HepG2 (cell line): ENCODE results near the gene CRYM. TPM values are rescaled to one million over a fixed set of nuclear protein-coding genes. Genes with fewer than 3 reads are reported as not detected.

Source experiments
- ATAC-seq: fragments of 200-7000 bp; cut with Tn5 transposase; 3 replicates; pipeline ENCODE4 v1.9.1; 2020; ENCODE audit warnings: mild to moderate bottlenecking, moderate library complexity
- Bru-seq: library from RNA; stranded (reverse); fragments of 400-500 nt; gene quantifications from one replicate; lab custom pipeline; 2021; lab: Mats Ljungman, UMichigan
- BruChase-seq, 2 experiments: library from RNA; stranded (reverse); fragments of 400-500 nt; gene quantifications; one replicate each; lab custom pipeline; 2021; lab: Mats Ljungman, UMichigan
- BruUV-seq: library from RNA; stranded (reverse); fragments of 400-500 nt; replicated peaks from 2 replicates; lab custom pipeline; 2021; lab: Mats Ljungman, UMichigan
- CTCF ChIA-PET: fragments of 300-600 bp; formaldehyde crosslinking; extraction: SDS; loops from one replicate; lab custom pipeline; 2021; ENCODE audit warnings: low total read pairs, inconsistent platforms, low intra/inter-chr PET ratio; lab: Yijun Ruan, JAX
- POLR2A ChIA-PET: fragments of 350-600 bp; sonication (Branson Sonifier 250); formaldehyde crosslinking; loops from one replicate; lab custom pipeline; 2020; ENCODE audit warnings: antibody characterized with exemption, inconsistent platforms; lab: Yijun Ruan, JAX
- DNase-seq: peaks from one replicate; pipeline ENCODE4 v3.0.0-alpha.2; 2015; ENCODE audit warnings: low spot score
- FAIRE-seq: peaks from 3 replicates; lab custom pipeline; 2011; peaks lifted over from hg19 to GRCh38; lab: Jason Lieb, UNC
- H2AFZ ChIP-seq: one replicate; pipeline ENCODE4 v1.6.1; 2011; ENCODE audit warnings: low read length, inconsistent platforms
- H3K27ac ChIP-seq: fragments of 300-600 bp; 3 replicates; pipeline ENCODE4 v1.8.0; 2011; ENCODE audit warnings: mixed run types, mild to moderate bottlenecking, mixed read lengths, low read length, inconsistent platforms; ENCODE audit not compliant: insufficient read depth; ENCODE audit errors: extremely low read length
- H3K27me3 ChIP-seq, 2 experiments: fragments of 200-600 bp in 1 of 2; 2 replicates in 1 of 2; 3 replicates in 1 of 2; pipeline versions ENCODE4 v1.6.0 to v1.8.0; 2011; ENCODE audit warnings: low read length in 2 of 2, mild to moderate bottlenecking in 2 of 2, moderate library complexity in 2 of 2, inconsistent platforms in 1 of 2; ENCODE audit not compliant: insufficient read depth in 2 of 2, control insufficient read depth in 1 of 2
- H3K36me3 ChIP-seq, 2 experiments: fragments of 200-600 bp in 1 of 2; replicated peaks in 1 of 2; 2 replicates in 1 of 2; 3 replicates in 1 of 2; pipeline versions ENCODE4 v1.5.1 to v1.8.0; 2011; ENCODE audit warnings: low read length in 2 of 2, inconsistent platforms in 1 of 2; ENCODE audit not compliant: insufficient read depth in 2 of 2, control insufficient read depth in 1 of 2
- H3K4me1 ChIP-seq: 2 replicates; pipeline ENCODE4 v1.5.1; 2012; ENCODE audit warnings: low read length, inconsistent platforms; ENCODE audit not compliant: insufficient read depth
- H3K4me2 ChIP-seq: 2 replicates; pipeline ENCODE4 v1.6.0; 2011; ENCODE audit warnings: low read depth, low read length, inconsistent platforms
- H3K4me3 ChIP-seq, 3 experiments: fragments of 200-600 bp in 1 of 3; sonication (generic), shearing (Covaris generic) in 1 of 3; replicated peaks in 1 of 3; 2 replicates each; pipeline ENCODE4 v1.5.1; 2011 to 2016; ENCODE audit warnings: low read length in 3 of 3, inconsistent platforms in 2 of 3, low read depth in 2 of 3, mild to moderate bottlenecking in 2 of 3, control low read depth in 1 of 3, mixed read lengths in 1 of 3; ENCODE audit not compliant: insufficient read depth in 1 of 3
- H3K79me2 ChIP-seq: one replicate; pipeline ENCODE4 v1.6.1; 2011; ENCODE audit warnings: low read length, inconsistent platforms; ENCODE audit not compliant: insufficient read depth
- H3K9ac ChIP-seq: 2 replicates; pipeline ENCODE4 v1.6.0; 2011; ENCODE audit warnings: mild to moderate bottlenecking, low read depth, low read length, inconsistent platforms; ENCODE audit not compliant: insufficient read depth
- H3K9me3 ChIP-seq: 2 replicates; pipeline ENCODE4 v1.5.1; 2012; ENCODE audit warnings: mild to moderate bottlenecking, low read length
- H4K20me1 ChIP-seq: 2 replicates; pipeline ENCODE4 v1.6.0; 2011; ENCODE audit warnings: inconsistent platforms, mild to moderate bottlenecking, low read length, moderate library complexity; ENCODE audit not compliant: insufficient read depth
- ARNTL ChIP-seq: sonication (generic); formaldehyde crosslinking; IDR thresholded peaks from 2 replicates; pipeline ENCODE4 v1.4.0; 2020; ENCODE audit warnings: mild to moderate bottlenecking, missing genetic modification reagents
- CENPT ChIP-seq: sonication (generic); formaldehyde crosslinking; IDR thresholded peaks from 2 replicates; pipeline ENCODE4 v1.8.0; 2022; ENCODE audit warnings: low read depth, mild to moderate bottlenecking, moderate library complexity, missing genetic modification reagents
- ELF3 ChIP-seq: IDR thresholded peaks from 2 replicates; pipeline ENCODE4 v1.6.1; 2016; ENCODE audit warnings: missing genetic modification reagents, missing compliant biosample characterization
- HCFC1 ChIP-seq: fragments of 150-350 bp; IDR thresholded peaks from 2 replicates; pipeline ENCODE4 v1.6.1; 2014; ENCODE audit warnings: low read depth, low read length
- SSRP1 ChIP-seq: IDR thresholded peaks from 2 replicates; pipeline ENCODE4 v1.6.1; 2016; ENCODE audit warnings: control low read depth
- ZBTB14 ChIP-seq: sonication (generic); formaldehyde crosslinking; IDR thresholded peaks from 2 replicates; pipeline ENCODE4 v1.4.0; 2020; ENCODE audit warnings: missing genetic modification reagents
- ZBTB39 ChIP-seq: sonication (generic); formaldehyde crosslinking; IDR thresholded peaks from 2 replicates; pipeline ENCODE4 v1.5.0; 2020; ENCODE audit warnings: missing genetic modification reagents
- ZGPAT ChIP-seq: IDR thresholded peaks from 2 replicates; pipeline ENCODE4 v1.6.1; 2016; ENCODE audit warnings: mild to moderate bottlenecking
- ZNF3 ChIP-seq: IDR thresholded peaks from 2 replicates; pipeline ENCODE4 v1.7.0; 2017; ENCODE audit warnings: inconsistent platforms
- ZNF704 ChIP-seq: sonication (generic); formaldehyde crosslinking; IDR thresholded peaks from 2 replicates; pipeline ENCODE4 v1.8.1; 2023; ENCODE audit warnings: mild to moderate bottlenecking, inconsistent platforms, moderate library complexity, missing genetic modification reagents, borderline replicate concordance
- ZNF713 ChIP-seq: sonication (generic); formaldehyde crosslinking; IDR thresholded peaks from 2 replicates; pipeline ENCODE4 v1.4.0; 2020; ENCODE audit warnings: mild to moderate bottlenecking, missing genetic modification reagents
- WGBS: methylation state at CpG from one replicate; pipeline ENCODE4 v1.1.6; 2017; ENCODE audit warnings: low lambda C conversion rate; 5-methylcytosine and 5-hydroxymethylcytosine counted together
- in situ Hi-C: cut with HindIII; loops from 2 replicates; pipeline ENCODE4 v1.10.0; 2017; ENCODE audit warnings: low pct_unique_long_range_greater_than_20kb; ENCODE audit not compliant: extremely low pct_ligation_motif_present
- intact Hi-C: fragments of 100-400 bp; cut with micrococcal nuclease; formaldehyde crosslinking; loops from one replicate; pipeline ENCODE4 v1.10.0; 2022; ENCODE audit not compliant: unreplicated experiment
- long read RNA-seq, 2 experiments: library from RNA in 1 of 2; library from polyadenylated mRNA in 1 of 2; stranded (forward) in 1 of 2; unstranded in 1 of 2; transcript quantifications; one replicate each; pipeline ENCODE4 v2.0.0, GENCODE V29; 2019 to 2022
- polyA minus RNA-seq, 3 experiments: library from RNA; depleted of rRNA, polyadenylated mRNA; stranded (reverse); fragments of >200 nt; gene quantifications; 2 replicates each; pipeline ENCODE4 v1.2.3, GENCODE V29; 2011; ENCODE audit warnings: low replicate concordance in 1 of 3
- polyA plus RNA-seq, 8 experiments: library from polyadenylated mRNA; depleted of rRNA in 3 of 8; stranded (reverse) in 7 of 8; unstranded in 1 of 8; fragments of >200 nt; fragmentation: Illumina TruSeq in 4 of 8; extraction: Trizol in 4 of 8; gene quantifications; 2 replicates each; pipeline versions ENCODE4 v1.2.1 to v1.2.3, GENCODE V29; 2011 to 2016; ENCODE audit warnings: low read depth in 4 of 8, missing spikeins in 1 of 8, mixed read lengths in 1 of 8; ENCODE audit not compliant: insufficient read depth in 1 of 8
- total RNA-seq, 5 experiments: library from RNA; depleted of rRNA; stranded (reverse); fragments of >200 nt; fragmentation: Illumina TruSeq; extraction: Trizol; gene quantifications; 2 replicates each; pipeline ENCODE4 v1.2.3, GENCODE V29; 2016; ENCODE audit warnings: low read depth in 1 of 5

The CRYM gene
- total RNA-seq (2016; rRNA removed; fragmentation: Illumina TruSeq; extraction: Trizol) (1.9 and 2.4 TPM in 2 replicates), polyA plus RNA-seq (2011; rRNA removed) (2.2 and 2.6 TPM in 2 replicates), polyA minus RNA-seq (2011; rRNA and poly(A)+ RNA removed; ENCODE audit: low replicate concordance) (2.0 TPM in 1 of 2 replicates, not detected in the other), Bru-seq, nascent RNA (percentile 22 among the genes with signal in this experiment), BruChase-seq, experiment 1, labeled RNA remaining after a 6-hour chase (percentile 17 among the genes with signal in this experiment), BruChase-seq, experiment 2, labeled RNA remaining after a 2-hour chase (percentile 14 among the genes with signal in this experiment)
- total RNA-seq (2016; cell fraction: cytosol; rRNA removed; fragmentation: Illumina TruSeq; extraction: Trizol; ENCODE audit: low read depth), result 0.53 and 0.91 TPM in 2 replicates
- total RNA-seq (2016; cell fraction: insoluble cytoplasmic fraction; rRNA removed; fragmentation: Illumina TruSeq; extraction: Trizol), result 1.5 and 2.2 TPM in 2 replicates
- total RNA-seq (2016; cell fraction: membrane; rRNA removed; fragmentation: Illumina TruSeq; extraction: Trizol), result 0.45 and 0.74 TPM in 2 replicates
- 0.71 and 0.72 TPM in 2 replicates for total RNA-seq (2016; cell fraction: nucleus; rRNA removed; fragmentation: Illumina TruSeq; extraction: Trizol)
- 2.3 and 2.5 TPM in 2 replicates for polyA plus RNA-seq (2011; cell fraction: cytosol; rRNA removed)
- 3.8 and 5.1 TPM in 2 replicates for polyA plus RNA-seq (2011; cell fraction: nucleus; rRNA removed)
- 3.1 and 5.2 TPM in 2 replicates for polyA plus RNA-seq (2012)
- 0.28 and 1.1 TPM in 2 replicates for polyA plus RNA-seq (2016; cell fraction: cytosol; fragmentation: Illumina TruSeq; extraction: Trizol; ENCODE audit: low read depth)
- 2.0 TPM in 2 replicates for polyA plus RNA-seq (2016; cell fraction: insoluble cytoplasmic fraction; fragmentation: Illumina TruSeq; extraction: Trizol; ENCODE audit: low read depth)
- 0.23 and 0.62 TPM in 2 replicates for polyA plus RNA-seq (2016; cell fraction: membrane; fragmentation: Illumina TruSeq; extraction: Trizol; ENCODE audit: low read depth)
- polyA plus RNA-seq (2016; cell fraction: nucleus; fragmentation: Illumina TruSeq; extraction: Trizol; ENCODE audit: insufficient read depth, low read depth), result 1.6 and 2.0 TPM in 2 replicates
- 0.69 and 3.2 TPM in 2 replicates for polyA minus RNA-seq (2011; cell fraction: cytosol; rRNA and poly(A)+ RNA removed)
- 0.52 and 0.87 TPM in 2 replicates for polyA minus RNA-seq (2011; cell fraction: nucleus; rRNA and poly(A)+ RNA removed)
- long read RNA-seq, experiment 1, partial matches to known transcripts, result 3 of 3 reads
- long read RNA-seq, experiment 1, other reads (novel, unspliced or antisense), result 0 of 3 reads
- long read RNA-seq, experiment 2, partial matches to known transcripts, result 3 of 3 reads
- long read RNA-seq, experiment 2, other reads (novel, unspliced or antisense), result 0 of 3 reads

- H3K4me3 ChIP-seq, result peak within 1 kb of the TSS; percentile 51 to 79 (median 62)
- peak; percentile 35 for DNase-seq
- FAIRE-seq, result no peak
- peaks cover 27% of the 10 kb centered on the region for H3K4me1 ChIP-seq
- H3K79me2 ChIP-seq, result no peaks in the 10 kb centered on the region
- no peaks in the 10 kb centered on the region for H3K36me3 ChIP-seq
- peak; percentile 94 for ATAC-seq
- H4K20me1 ChIP-seq, result no peaks in the 10 kb centered on the region
- H3K4me2 ChIP-seq, result peak within 1 kb of the TSS; percentile 98
- no TSS peak for BruUV-seq
- no peak within 1 kb of the TSS for H3K27ac ChIP-seq
- in situ Hi-C loops (loop anchor here (5.0 kb wide), 1 partner anchor 91 kb away; no protein-coding TSS in a partner anchor), intact Hi-C loops (loop anchor here (1.0 to 5.0 kb wide), 4 partner anchors 22 to 122 kb away; partner anchors contain the start of gene ANKS4B)
- no peak within 1 kb of the TSS for H2AFZ ChIP-seq
- POLR2A ChIA-PET, result no interaction called here
- H3K9ac ChIP-seq, result no peak within 1 kb of the TSS
- 3% methylated on average over 41 of the region's 46 CpGs for WGBS
- CTCF ChIA-PET, result interaction anchor here (0.7 to 3.9 kb wide), 6 partner anchors 22 to 122 kb away, joined by 3 to 58 read pairs (median 4); no protein-coding TSS in a partner anchor
- H3K9me3 ChIP-seq, result no peaks in the 10 kb centered on the region
- peaks cover 0 to 21% of the 10 kb centered on the region in 2 experiments; a peak in 2 of 5 replicates for H3K27me3 ChIP-seq
- no peak for TF ChIP-seq ARNTL (CRISPR knock-in tag)
- no peak for TF ChIP-seq HCFC1
- TF ChIP-seq CENPT (CRISPR knock-in tag), result no peak
- TF ChIP-seq SSRP1, result peak; percentile 90; the same call in 1 of the 2 replicates
- TF ChIP-seq ELF3 (CRISPR knock-in tag), result peak; percentile 74
- TF ChIP-seq ZNF704 (CRISPR knock-in tag), result no peak
- TF ChIP-seq ZBTB14 (CRISPR knock-in tag), result peak; percentile 62
- TF ChIP-seq ZNF713 (CRISPR knock-in tag), result 0 out of 2 replicates have a peak, but pooled peaks have one; percentile 93
- TF ChIP-seq ZBTB39, result no peak; the same call in 1 of the 2 replicates
- no peak; the same call in 1 of the 2 replicates for TF ChIP-seq ZNF3
- TF ChIP-seq ZGPAT (CRISPR knock-in tag), result peak; percentile 85; the same call in 1 of the 2 replicates
These were observed at the start of gene CRYM for GRCh38 chr16:21277927-21278706. Gene CRYM, minus strand, starts transcription at chr16:21278290. Its CDS starts 39 bp downstream, at chr16:21278251.
